ENCODE measurements around the gene TMEM178A.
"Not testable (repeated sequence)": the region's sequence is repeated elsewhere in the genome, so short reads cannot be mapped to it uniquely, and the experiment has no call there.

TMEM178A gene

GRCh38 chr2:39646267-39646666 lies 19.4 kb upstream of the TMEM178A start:
- no peak for DNase-seq (ENCODE audit: low read depth, low spot score)
- H3K36me3 ChIP-seq (ENCODE audit: control insufficient read depth, insufficient read depth, low read length) = no peaks in the 10 kb centered on the region
- no peaks in the 10 kb centered on the region for H3K9me3 ChIP-seq (ENCODE audit: control insufficient read depth, insufficient read depth, low read length)
- H3K4me3 ChIP-seq (ENCODE audit: low read length) = no peak overlapping the region
- no CpG with 5 or more reads among the region's 1 CpG for WGBS (ENCODE audit: insufficient coverage, insufficient read length)
- no peaks in the 10 kb centered on the region for H3K27me3 ChIP-seq (ENCODE audit: control insufficient read depth, insufficient read depth, low read length)
- H3K27ac ChIP-seq (ENCODE audit: low read length) = no peak overlapping the region
- peaks cover 4% of the 10 kb centered on the region; the same call in 1 of the 2 replicates for H3K4me1 ChIP-seq (ENCODE audit: control insufficient read depth, insufficient read depth, low read length)

- Histone ChIP-seq H3K27ac (ENCODE audit: low read length) (no peak overlapping the region), H3K36me3 (ENCODE audit: control insufficient read depth, insufficient read depth, low read length) (no peaks in the 10 kb centered on the region), H3K4me3 (ENCODE audit: low read length) (no peak overlapping the region), H3K27me3 (ENCODE audit: control insufficient read depth, insufficient read depth, low read length) (no peaks in the 10 kb centered on the region), H3K9me3 (ENCODE audit: control insufficient read depth, insufficient read depth, low read length) (no peaks in the 10 kb centered on the region), H3K4me1 (ENCODE audit: control insufficient read depth, insufficient read depth, low read length) (peaks cover 4% of the 10 kb centered on the region; the same call in 1 of the 2 replicates)
- WGBS (ENCODE audit: insufficient coverage, insufficient read length) = no CpG with 5 or more reads among the region's 3 CpGs
- no peak for DNase-seq (ENCODE audit: low read depth, low spot score)
Observed at GRCh38 chr2:39647104-39647765, 18.5 kb upstream of the TMEM178A start.

GRCh38 chr2:39648580-39648979 lies 17.1 kb upstream of the TMEM178A start:
- Histone ChIP-seq H3K36me3 (ENCODE audit: control insufficient read depth, insufficient read depth, low read length) (no peaks in the 10 kb centered on the region), H3K9me3 (ENCODE audit: control insufficient read depth, insufficient read depth, low read length) (no peaks in the 10 kb centered on the region), H3K27me3 (ENCODE audit: control insufficient read depth, insufficient read depth, low read length) (no peaks in the 10 kb centered on the region), H3K4me1 (ENCODE audit: control insufficient read depth, insufficient read depth, low read length) (peaks cover 4% of the 10 kb centered on the region; the same call in 1 of the 2 replicates), H3K27ac (ENCODE audit: low read length) (no peak overlapping the region), H3K4me3 (ENCODE audit: low read length) (no peak overlapping the region)
- DNase-seq (ENCODE audit: low read depth, low spot score) = no peak

GRCh38 chr2:39649511-39649910 lies 16.2 kb upstream of the TMEM178A start:
- peaks cover 4% of the 10 kb centered on the region; the same call in 1 of the 2 replicates for H3K4me1 ChIP-seq (ENCODE audit: control insufficient read depth, insufficient read depth, low read length)
- H3K4me3 ChIP-seq (ENCODE audit: low read length) = no peak overlapping the region
- no CpG with 5 or more reads among the region's 2 CpGs for WGBS (ENCODE audit: insufficient coverage, insufficient read length)
- H3K36me3 ChIP-seq (ENCODE audit: control insufficient read depth, insufficient read depth, low read length) = no peaks in the 10 kb centered on the region
- no peaks in the 10 kb centered on the region for H3K27me3 ChIP-seq (ENCODE audit: control insufficient read depth, insufficient read depth, low read length)
- H3K9me3 ChIP-seq (ENCODE audit: control insufficient read depth, insufficient read depth, low read length) = no peaks in the 10 kb centered on the region
- no peak for DNase-seq (ENCODE audit: low read depth, low spot score)
- H3K27ac ChIP-seq (ENCODE audit: low read length) = no peak overlapping the region

- Histone ChIP-seq H3K4me1 (ENCODE audit: control insufficient read depth, insufficient read depth, low read length) (peaks cover 4% of the 10 kb centered on the region; the same call in 1 of the 2 replicates), H3K9me3 (ENCODE audit: control insufficient read depth, insufficient read depth, low read length) (no peaks in the 10 kb centered on the region), H3K4me3 (ENCODE audit: low read length) (no peak overlapping the region), H3K36me3 (ENCODE audit: control insufficient read depth, insufficient read depth, low read length) (no peaks in the 10 kb centered on the region), H3K27me3 (ENCODE audit: control insufficient read depth, insufficient read depth, low read length) (no peaks in the 10 kb centered on the region), H3K27ac (ENCODE audit: low read length) (no peak overlapping the region)
- DNase-seq (ENCODE audit: low read depth, low spot score) = no peak
- 100% methylated on average over 1 of the region's 3 CpGs for WGBS (ENCODE audit: insufficient coverage, insufficient read length)
Observed at GRCh38 chr2:39650468-39650867, 15.2 kb upstream of the TMEM178A start.

GRCh38 chr2:39656215-39656614 lies 9.5 kb upstream of the TMEM178A start:
- no CpG with 5 or more reads among the region's 2 CpGs for WGBS (ENCODE audit: insufficient coverage, insufficient read length)
- not testable (repeated sequence) for H3K9me3 ChIP-seq (ENCODE audit: control insufficient read depth, insufficient read depth, low read length); H3K4me1 ChIP-seq (ENCODE audit: control insufficient read depth, insufficient read depth, low read length); H3K36me3 ChIP-seq (ENCODE audit: control insufficient read depth, insufficient read depth, low read length); H3K27ac ChIP-seq (ENCODE audit: low read length); H3K4me3 ChIP-seq (ENCODE audit: low read length); DNase-seq (ENCODE audit: low read depth, low spot score); H3K27me3 ChIP-seq (ENCODE audit: control insufficient read depth, insufficient read depth, low read length)

- no peaks in the 10 kb centered on the region for H3K4me1 ChIP-seq (ENCODE audit: control insufficient read depth, insufficient read depth, low read length)
- no peaks in the 10 kb centered on the region for H3K9me3 ChIP-seq (ENCODE audit: control insufficient read depth, insufficient read depth, low read length)
- no peaks in the 10 kb centered on the region for H3K36me3 ChIP-seq (ENCODE audit: control insufficient read depth, insufficient read depth, low read length)
- no peak overlapping the region for H3K27ac ChIP-seq (ENCODE audit: low read length)
- no peak for DNase-seq (ENCODE audit: low read depth, low spot score)
- H3K27me3 ChIP-seq (ENCODE audit: control insufficient read depth, insufficient read depth, low read length) = no peaks in the 10 kb centered on the region
- WGBS (ENCODE audit: insufficient coverage, insufficient read length) = no CpG with 5 or more reads among the region's 7 CpGs
- H3K4me3 ChIP-seq (ENCODE audit: low read length) = no peak overlapping the region
Observed at GRCh38 chr2:39657287-39657937, 8.3 kb upstream of the TMEM178A start.

- H3K27ac ChIP-seq (ENCODE audit: low read length) = no peak overlapping the region
- H3K36me3 ChIP-seq (ENCODE audit: control insufficient read depth, insufficient read depth, low read length) = no peaks in the 10 kb centered on the region
- no peak overlapping the region for H3K4me3 ChIP-seq (ENCODE audit: low read length)
- H3K27me3 ChIP-seq (ENCODE audit: control insufficient read depth, insufficient read depth, low read length) = no peaks in the 10 kb centered on the region
- no peak for DNase-seq (ENCODE audit: low read depth, low spot score)
- WGBS (ENCODE audit: insufficient coverage, insufficient read length) = no CpG with 5 or more reads among the region's 2 CpGs
- H3K4me1 ChIP-seq (ENCODE audit: control insufficient read depth, insufficient read depth, low read length) = no peaks in the 10 kb centered on the region
- no peaks in the 10 kb centered on the region for H3K9me3 ChIP-seq (ENCODE audit: control insufficient read depth, insufficient read depth, low read length)
Observed at GRCh38 chr2:39658371-39658770, 7.3 kb upstream of the TMEM178A start.

GRCh38 chr2:39659765-39660611 lies 5.7 kb upstream of the TMEM178A start:
- no peaks in the 10 kb centered on the region for H3K36me3 ChIP-seq (ENCODE audit: control insufficient read depth, insufficient read depth, low read length)
- no peak for DNase-seq (ENCODE audit: low read depth, low spot score)

GRCh38 chr2:39660612-39661236 lies 5.0 kb upstream of the TMEM178A start:
- Histone ChIP-seq H3K4me1 (ENCODE audit: control insufficient read depth, insufficient read depth, low read length) (no peaks in the 10 kb centered on the region), H3K9me3 (ENCODE audit: control insufficient read depth, insufficient read depth, low read length) (no peaks in the 10 kb centered on the region), H3K27me3 (ENCODE audit: control insufficient read depth, insufficient read depth, low read length) (no peaks in the 10 kb centered on the region; the same call in 1 of the 2 replicates), H3K36me3 (ENCODE audit: control insufficient read depth, insufficient read depth, low read length) (no peaks in the 10 kb centered on the region), H3K4me3 (ENCODE audit: low read length) (no peak overlapping the region), H3K27ac (ENCODE audit: low read length) (no peak overlapping the region)
- DNase-seq (ENCODE audit: low read depth, low spot score) = no peak
- no CpG with 5 or more reads among the region's 3 CpGs for WGBS (ENCODE audit: insufficient coverage, insufficient read length)

More at GRCh38 chr2:39659765-39660611, 5.7 kb upstream of the TMEM178A start:
- H3K9me3 ChIP-seq (ENCODE audit: control insufficient read depth, insufficient read depth, low read length) = no peaks in the 10 kb centered on the region
- H3K27me3 ChIP-seq (ENCODE audit: control insufficient read depth, insufficient read depth, low read length) = no peaks in the 10 kb centered on the region; the same call in 1 of the 2 replicates
- H3K4me3 ChIP-seq (ENCODE audit: low read length) = no peak overlapping the region
- no CpG with 5 or more reads among the region's 3 CpGs for WGBS (ENCODE audit: insufficient coverage, insufficient read length)
- H3K27ac ChIP-seq (ENCODE audit: low read length) = no peak overlapping the region
- no peaks in the 10 kb centered on the region for H3K4me1 ChIP-seq (ENCODE audit: control insufficient read depth, insufficient read depth, low read length)
